ENCODE measurements around the gene PTBP3. TPM values are rescaled to one million over a fixed set of nuclear protein-coding genes. Genes with fewer than 3 reads are reported as not detected.

The PTBP3 gene
- total RNA-seq, 2 experiments from 2014 or later, result 147 to 231 TPM

DNA sequence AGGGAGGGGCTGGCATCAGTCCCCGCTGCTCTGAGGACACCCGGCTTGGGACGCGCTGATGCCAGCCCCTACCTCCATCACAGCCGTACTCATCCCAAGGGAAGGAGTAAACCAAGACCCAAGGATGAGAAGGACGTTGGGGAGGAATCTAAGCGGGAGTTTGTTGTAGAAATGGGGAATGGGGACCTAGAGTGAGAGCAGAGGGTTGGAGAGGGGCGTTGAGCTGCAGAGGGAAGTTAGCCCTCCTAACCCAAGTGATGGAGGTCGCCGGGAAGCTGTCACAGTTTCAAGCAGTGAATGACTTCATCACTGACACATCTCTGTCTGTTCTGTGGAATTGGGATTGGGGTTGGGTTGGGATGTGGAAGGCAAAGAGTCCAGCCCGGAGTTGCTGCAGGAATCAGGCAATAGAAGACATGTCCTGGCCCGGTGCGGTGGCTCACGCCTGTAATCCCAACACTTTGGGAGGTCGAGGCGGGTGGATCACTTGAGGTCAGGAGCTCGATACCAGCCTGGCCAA, 157.6 kb downstream of the PTBP3 start:
- Mint-ChIP-seq H3K36me3 (ENCODE audit: low read depth) (peaks cover 27% of the 10 kb centered on the region), H3K9me3 (peaks cover 8% of the 10 kb centered on the region), H3K4me3 (peak overlapping the region; percentile 63), H3K27ac (peak overlapping the region; percentile 84), H3K4me1 (peaks cover 79% of the 10 kb centered on the region), H3K27me3 (peaks cover 14% of the 10 kb centered on the region)
- POLR2A ChIA-PET, result no interaction called here
- CTCF ChIA-PET, result interaction anchor here (0.6 to 2.0 kb wide), 6 partner anchors 10 to 1278 kb away, joined by 3 to 7 read pairs (median 4); no protein-coding TSS in a partner anchor
- peak; percentile 8 for DNase-seq

DNA sequence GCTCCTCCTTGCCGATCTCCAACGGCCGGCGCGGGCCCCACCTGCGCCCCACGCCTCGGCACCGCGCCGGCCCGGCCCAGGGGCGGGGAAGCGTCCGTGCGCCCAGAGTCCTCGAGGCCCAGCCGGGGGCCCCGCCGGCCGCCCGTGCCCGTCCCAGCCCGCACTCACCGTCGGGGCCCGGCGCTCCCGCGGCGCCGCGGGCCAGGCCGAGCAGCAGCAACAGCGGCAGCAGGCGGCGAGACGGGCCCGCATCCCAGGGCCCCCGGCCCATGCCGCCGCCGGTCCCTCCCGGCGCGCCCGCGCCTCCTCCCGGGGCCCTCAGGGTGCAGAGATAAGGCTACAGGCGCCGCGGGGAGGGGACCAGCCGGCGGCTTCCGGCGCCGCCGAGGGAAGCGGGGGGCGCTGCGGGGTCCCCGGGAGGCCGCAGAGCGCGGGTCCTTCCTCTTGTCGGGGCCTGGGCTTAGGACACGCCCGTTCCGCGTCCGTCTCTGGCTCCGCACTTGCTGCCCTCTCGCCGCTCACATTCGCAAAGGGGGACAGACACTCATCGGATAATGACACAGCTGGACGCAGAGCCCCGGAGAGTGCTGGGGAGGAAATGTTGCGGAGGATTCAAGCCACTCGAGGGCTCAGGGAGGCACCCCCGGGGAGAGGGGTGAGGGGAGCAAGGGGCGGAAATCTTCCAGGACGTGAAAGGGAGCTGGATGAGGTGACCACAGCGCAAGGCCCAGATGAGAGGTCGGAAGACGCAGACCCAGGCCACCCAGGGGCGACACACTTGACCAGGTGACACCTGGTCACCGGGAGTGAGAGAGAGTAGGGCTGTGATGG, 158.2 kb downstream of the PTBP3 start, which contains the start of gene SUSD1:
SUSD1 (minus strand) TSS at position 333 of the 831 bp plus-strand sequence; CDS start at position 271, 62 bp downstream.
- ChIA-PET CTCF (interaction anchor here (1.8 to 3.1 kb wide), 2 partner anchors 11 to 13 kb away, joined by 6 to 13 read pairs; no protein-coding TSS in a partner anchor), POLR2A (interaction anchor here (0.6 kb wide), 2 partner anchors 211 to 400 kb away, joined by 4 to 5 read pairs; no protein-coding TSS in a partner anchor)
- DNase-seq, result peak; percentile 33
- Mint-ChIP-seq H3K9me3 (peaks cover 12% of the 10 kb centered on the region), H3K27ac (peak within 1 kb of the TSS; percentile 97), H3K27me3 (peaks cover 14% of the 10 kb centered on the region), H3K4me3 (peak within 1 kb of the TSS; percentile 88), H3K4me1 (peaks cover 75% of the 10 kb centered on the region), H3K36me3 (ENCODE audit: low read depth) (peaks cover 27% of the 10 kb centered on the region)

DNA sequence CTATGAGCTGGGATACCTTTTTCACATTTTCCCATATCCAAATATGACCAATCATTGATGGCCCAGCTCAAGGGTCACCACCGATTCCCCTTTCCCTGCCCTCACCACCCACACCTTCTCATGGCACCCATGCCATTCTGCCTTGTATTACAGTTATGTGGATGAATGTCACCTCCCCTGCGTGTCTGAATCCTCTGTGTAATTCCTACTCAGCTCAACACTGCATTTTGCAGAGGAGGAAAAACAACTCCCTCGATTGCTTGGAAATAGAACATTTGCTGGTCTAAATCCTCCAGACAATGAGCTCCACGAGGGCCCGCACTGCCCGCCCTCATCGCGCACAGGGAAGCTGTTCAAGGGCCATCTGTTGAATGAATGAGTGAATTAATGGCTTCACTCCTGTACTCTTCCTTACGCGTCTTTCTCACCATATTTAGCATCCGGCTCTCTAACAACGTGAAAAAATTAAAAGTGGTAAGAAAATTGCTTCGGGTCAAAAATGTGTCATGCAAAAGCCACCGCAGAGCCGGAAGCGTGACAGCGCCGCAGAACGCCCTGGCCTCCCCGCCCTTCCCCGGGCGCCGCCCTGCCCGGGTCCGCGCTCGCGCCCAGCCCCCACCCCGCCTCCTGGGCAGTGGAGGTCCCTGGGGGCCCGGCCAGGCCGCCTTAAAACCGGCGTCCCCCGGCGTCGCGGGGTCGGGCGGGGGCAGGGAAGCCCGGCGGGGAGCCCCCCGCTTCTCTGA, 159.0 kb downstream of the PTBP3 start:
- peak overlapping the region; percentile 97 for H3K27ac Mint-ChIP-seq
- DNase-seq, result peak; percentile 82
- CTCF ChIA-PET, result interaction anchor here (0.8 to 3.1 kb wide), 3 partner anchors 11 to 54 kb away, joined by 3 to 13 read pairs (median 3); no protein-coding TSS in a partner anchor
- peak overlapping the region; percentile 88 for H3K4me3 Mint-ChIP-seq
- H3K27me3 Mint-ChIP-seq, result peaks cover 14% of the 10 kb centered on the region
- H3K4me1 Mint-ChIP-seq, result peaks cover 78% of the 10 kb centered on the region
- H3K9me3 Mint-ChIP-seq, result peaks cover 13% of the 10 kb centered on the region
- POLR2A ChIA-PET, result interaction anchor here (0.6 kb wide), 1 partner anchor 399 kb away, joined by 4 read pairs; no protein-coding TSS in a partner anchor
- peaks cover 32% of the 10 kb centered on the region for H3K36me3 Mint-ChIP-seq (ENCODE audit: low read depth)

DNA sequence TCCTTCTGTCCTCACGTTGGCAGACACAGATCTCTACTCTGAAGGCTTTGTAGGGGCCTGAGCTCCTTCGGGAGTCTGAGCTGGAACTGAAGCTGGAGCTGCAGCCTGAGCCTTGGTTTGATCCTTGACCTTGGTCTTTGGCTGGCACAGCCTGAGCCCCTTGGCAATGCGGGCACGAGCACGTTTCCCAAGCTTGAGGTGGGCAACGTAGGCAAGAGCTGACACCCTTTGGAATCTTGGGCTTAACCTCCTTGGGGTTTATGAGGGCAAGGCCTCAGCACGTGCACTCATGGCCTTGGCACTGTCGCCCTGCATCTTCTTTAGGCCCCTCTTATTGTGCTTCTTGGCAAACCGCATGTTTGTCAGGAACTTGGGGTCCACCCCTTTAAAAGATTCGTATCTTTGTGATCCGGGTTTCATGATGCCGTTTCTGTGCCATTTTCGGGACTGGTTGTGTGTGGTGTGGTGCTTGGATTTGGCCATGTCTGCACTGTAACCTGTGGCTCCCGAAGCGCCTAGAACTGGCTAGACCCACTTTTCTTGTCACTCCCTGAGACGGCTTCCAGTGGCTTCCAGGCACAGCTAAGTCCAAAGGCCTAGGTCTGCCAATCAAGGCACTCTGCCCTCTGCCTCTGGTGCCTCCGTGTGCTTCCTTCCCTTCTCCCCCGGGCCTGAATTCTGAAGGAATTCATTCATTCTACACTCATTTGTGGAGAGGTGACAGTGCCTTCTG, 159.8 kb downstream of the PTBP3 start:
- CTCF ChIA-PET, result interaction anchor here (0.8 to 3.1 kb wide), 3 partner anchors 10 to 53 kb away, joined by 3 to 13 read pairs (median 3); no protein-coding TSS in a partner anchor
- H3K4me1 Mint-ChIP-seq, result peaks cover 83% of the 10 kb centered on the region
- peak overlapping the region; percentile 97 for H3K27ac Mint-ChIP-seq

DNA sequence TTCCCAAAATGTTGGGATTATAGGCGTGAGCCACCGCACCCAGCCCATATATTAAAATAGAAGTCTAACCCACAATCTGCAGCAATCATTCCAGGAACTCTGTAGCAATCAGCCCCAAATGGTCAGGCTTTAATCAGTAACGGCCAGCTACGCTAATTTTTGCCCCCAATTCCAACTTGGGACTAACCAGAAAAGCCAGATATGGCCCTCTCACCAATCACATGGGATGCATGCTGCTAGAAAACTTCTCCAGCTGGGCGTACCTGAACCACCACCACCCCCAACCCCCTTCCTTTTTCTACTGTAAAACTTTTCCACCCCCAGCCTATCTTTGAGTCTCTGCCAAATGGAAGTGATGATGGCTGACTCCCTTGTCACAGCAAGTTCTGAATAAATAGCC, 162.5 kb downstream of the PTBP3 start:
- ChIA-PET CTCF (interaction anchor here (0.6 kb wide), 3 partner anchors 13 to 522 kb away, joined by 3 read pairs; no protein-coding TSS in a partner anchor), POLR2A (no interaction called here)
- DNase-seq, result no peak
- Mint-ChIP-seq H3K27ac (no peak overlapping the region), H3K9me3 (peaks cover 13% of the 10 kb centered on the region), H3K4me3 (no peak overlapping the region), H3K4me1 (peaks cover 69% of the 10 kb centered on the region), H3K27me3 (peaks cover 3% of the 10 kb centered on the region), H3K36me3 (ENCODE audit: low read depth) (peaks cover 36% of the 10 kb centered on the region)

More for the DNA sequence above, 159.8 kb downstream of the PTBP3 start:
- DNase-seq, result no peak
- peaks cover 14% of the 10 kb centered on the region for H3K27me3 Mint-ChIP-seq
- POLR2A ChIA-PET, result no interaction called here
- peaks cover 13% of the 10 kb centered on the region for H3K9me3 Mint-ChIP-seq
- H3K4me3 Mint-ChIP-seq, result peak overlapping the region; percentile 88
- H3K36me3 Mint-ChIP-seq (ENCODE audit: low read depth), result peaks cover 36% of the 10 kb centered on the region

DNA sequence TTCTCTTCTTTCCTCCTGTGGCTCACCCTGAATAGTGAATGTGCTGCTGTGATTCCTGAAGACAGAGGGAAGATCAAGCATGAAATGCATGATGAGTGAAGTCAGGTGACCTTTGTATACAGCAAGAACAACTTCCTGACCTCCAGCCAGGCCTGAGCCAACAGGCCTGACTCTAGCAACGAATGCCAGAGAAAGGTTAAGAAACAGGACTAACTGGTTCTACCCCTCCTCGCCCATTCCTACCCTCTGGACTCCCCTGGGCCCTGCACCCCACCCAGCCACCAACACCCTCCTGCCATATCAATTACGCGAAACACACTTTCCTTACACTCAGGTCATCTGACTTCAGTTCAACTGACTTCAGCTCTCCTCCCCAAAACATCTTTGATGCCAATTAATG, 163.2 kb downstream of the PTBP3 start:
- Mint-ChIP-seq H3K27ac (peak overlapping the region; percentile 39), H3K4me3 (no peak overlapping the region), H3K4me1 (peaks cover 66% of the 10 kb centered on the region), H3K27me3 (no peaks in the 10 kb centered on the region), H3K9me3 (peaks cover 13% of the 10 kb centered on the region), H3K36me3 (ENCODE audit: low read depth) (peaks cover 32% of the 10 kb centered on the region)
- DNase-seq, result no peak
- ChIA-PET CTCF (no interaction called here), POLR2A (no interaction called here)

DNA sequence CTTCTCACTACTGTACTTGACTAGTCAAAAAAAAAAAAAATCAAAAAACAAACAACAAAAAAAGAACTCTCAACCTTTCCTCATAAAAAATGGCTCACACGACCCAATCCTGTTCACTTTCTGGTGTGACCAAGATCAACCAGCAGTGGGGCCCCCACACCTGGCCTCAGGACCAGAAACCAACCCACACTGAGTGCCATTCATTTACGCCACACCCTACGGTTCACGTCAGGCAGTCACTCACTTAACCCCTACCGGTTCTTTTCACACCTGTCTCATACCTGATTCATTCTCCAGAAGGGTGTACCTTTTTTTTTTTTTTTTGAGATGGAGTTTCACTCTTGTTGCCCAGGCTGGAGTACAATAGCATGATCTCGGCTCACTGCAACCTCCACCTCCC, 164.1 kb downstream of the PTBP3 start:
- peaks cover 11% of the 10 kb centered on the region for H3K9me3 Mint-ChIP-seq
- peaks cover 31% of the 10 kb centered on the region for H3K36me3 Mint-ChIP-seq (ENCODE audit: low read depth)
- DNase-seq, result no peak
- no peaks in the 10 kb centered on the region for H3K27me3 Mint-ChIP-seq
- no peak overlapping the region for H3K27ac Mint-ChIP-seq
- H3K4me1 Mint-ChIP-seq, result peaks cover 64% of the 10 kb centered on the region
- ChIA-PET CTCF (no interaction called here), POLR2A (interaction anchor here (0.6 kb wide), 1 partner anchor 240 kb away, joined by 3 read pairs; no protein-coding TSS in a partner anchor)
- no peak overlapping the region for H3K4me3 Mint-ChIP-seq

DNA sequence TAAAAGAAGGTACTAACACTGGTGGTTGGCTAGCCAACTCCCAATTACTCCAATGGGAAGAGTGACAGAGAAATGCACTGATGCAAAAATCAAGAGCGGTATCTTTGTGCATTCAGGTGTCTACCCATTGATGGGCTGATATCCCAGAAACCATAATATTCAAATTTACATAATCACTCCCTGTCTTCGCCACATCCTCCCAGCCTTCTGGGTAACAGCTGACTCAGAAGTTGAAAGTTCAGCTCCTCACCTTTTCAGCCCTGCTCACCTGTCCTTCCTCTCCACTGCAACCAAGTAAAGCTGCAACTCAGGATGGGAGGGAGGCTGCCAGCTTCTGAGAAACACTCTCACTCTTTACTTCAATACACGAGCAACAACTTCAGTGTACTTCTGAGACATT, 165.2 kb downstream of the PTBP3 start:
- H3K27ac Mint-ChIP-seq, result no peak overlapping the region
- CTCF ChIA-PET, result interaction anchor here (0.6 to 1.0 kb wide), 2 partner anchors 13 to 22 kb away, joined by 3 read pairs; no protein-coding TSS in a partner anchor

More for the DNA sequence above, 165.2 kb downstream of the PTBP3 start:
- DNase-seq, result peak; percentile 16
- Mint-ChIP-seq H3K36me3 (ENCODE audit: low read depth) (peaks cover 20% of the 10 kb centered on the region), H3K4me3 (no peak overlapping the region), H3K9me3 (peaks cover 10% of the 10 kb centered on the region), H3K27me3 (no peaks in the 10 kb centered on the region), H3K4me1 (peaks cover 52% of the 10 kb centered on the region)
- POLR2A ChIA-PET, result no interaction called here

Other genes starting within 250 kb of the PTBP3 start
- gene SUSD1, start 158.3 kb downstream of the PTBP3 start, total RNA-seq, result 10 to 100 TPM; 12.0 to 14.7 TPM
- gene HSDL2, start 46.5 kb upstream of the PTBP3 start, total RNA-seq, result 10 to 100 TPM; 18.4 to 24.1 TPM
- 1 to 10 TPM; 6.5 to 6.8 TPM for gene KIAA1958, start 153.2 kb upstream of the PTBP3 start, total RNA-seq